ENCODE results near the gene CKMT2. TPM values are rescaled to one million over a fixed set of nuclear protein-coding genes. Genes with fewer than 3 reads are reported as not detected.

The CKMT2 gene
- total and polyA plus RNA-seq, 2 donors (not counting 3 experiments of a cell fraction or from before 2014, with no cell fraction given), result not detected

- TF ChIP-seq MAX (IDR thresholded peaks at IDR 0.05; ENCODE audit: insufficient read depth, insufficient read length) (no peak), POLR2AphosphoS5 (IDR thresholded peaks at IDR 0.05; ENCODE audit: insufficient read depth, low read depth, low read length) (no peak), FOS (IDR thresholded peaks at IDR 0.05; ENCODE audit: borderline replicate concordance, insufficient read depth, low read length) (no peak), JUN (IDR thresholded peaks at IDR 0.05; ENCODE audit: borderline replicate concordance, insufficient read depth, insufficient read length, low read depth) (no peak), POLR2A (IDR thresholded peaks at IDR 0.05; ENCODE audit: low read depth, low read length) (no peak), EZH2 (IDR thresholded peaks at IDR 0.05; ENCODE audit: borderline replicate concordance, low read depth, low read length, severe bottlenecking) (no peak), MYC (IDR thresholded peaks at IDR 0.05; ENCODE audit: low read depth, low read length) (no peak)
- FAIRE-seq (no peak), DNase-seq (ENCODE audit: low read depth, low spot score) (no peak)
- POLR2A ChIA-PET, result no interaction called here
- intact Hi-C loops (cut with micrococcal nuclease) (no loop called here), dilution Hi-C loops (cut with MboI; ENCODE audit: extremely low pct_ligation_motif_present, low sequenced_read_pairs) (no loop called here)
- Histone ChIP-seq H4K20me1 (replicated peaks; ENCODE audit: control insufficient read depth, extremely low read depth, insufficient read depth, low read length) (no peaks in the 10 kb centered on the region), H3K79me2 (ENCODE audit: control insufficient read depth, insufficient read depth, low read length) (no peaks in the 10 kb centered on the region), H3K9me3 (replicated peaks; ENCODE audit: control insufficient read depth, insufficient read depth, low read length) (no peaks in the 10 kb centered on the region), H3K4me3 (replicated peaks in 1 of 3; ENCODE audit: insufficient read depth in 1 of 3, low read depth in 1 of 3, low read length in 3 of 3) (no peak overlapping the region), H3K9ac (replicated peaks; ENCODE audit: extremely low read depth, insufficient read depth, low read length) (no peak overlapping the region), H3K4me1 (ENCODE audit: control insufficient read depth, extremely low read depth, insufficient read depth, low read length) (no peaks in the 10 kb centered on the region), H3K36me3 (ENCODE audit: control insufficient read depth in 2 of 2, extremely low read depth in 1 of 2, insufficient read depth in 2 of 2, low read length in 2 of 2) (no peaks in the 10 kb centered on the region), H3K9me1 (replicated peaks; ENCODE audit: control insufficient read depth, extremely low read depth, insufficient read depth, low read length) (no peaks in the 10 kb centered on the region), H3K27ac (ENCODE audit: insufficient read depth, low read depth, low read length) (no peak overlapping the region), H3K27me3 (ENCODE audit: control insufficient read depth in 2 of 2, insufficient read depth in 2 of 2, low read length in 2 of 2) (no peaks in the 10 kb centered on the region), H3K4me2 (ENCODE audit: insufficient read depth, low read length) (no peak overlapping the region), H2AFZ (ENCODE audit: low read depth, low read length) (no peak overlapping the region)
- CTCF ChIA-PET, result no interaction called here
- BruUV-seq (replicated peaks), result no TSS peak
Measured at GRCh38 chr5:81183811-81184748, 49.0 kb upstream of the CKMT2 start.

- no peak for DNase-seq (ENCODE audit: low read depth, low spot score)
- no peaks in the 10 kb centered on the region for H3K4me1 ChIP-seq (ENCODE audit: control insufficient read depth, extremely low read depth, insufficient read depth, low read length)
- TF ChIP-seq FOS (IDR thresholded peaks at IDR 0.05; ENCODE audit: borderline replicate concordance, insufficient read depth, low read length) (no peak), MAX (IDR thresholded peaks at IDR 0.05; ENCODE audit: insufficient read depth, insufficient read length) (no peak), POLR2AphosphoS5 (IDR thresholded peaks at IDR 0.05; ENCODE audit: insufficient read depth, low read depth, low read length) (no peak), MYC (IDR thresholded peaks at IDR 0.05; ENCODE audit: low read depth, low read length) (no peak), CTCF (IDR thresholded peaks at IDR 0.05; ENCODE audit: extremely low read depth in 1 of 2, insufficient read depth in 1 of 2, low read depth in 1 of 2, low read length in 2 of 2) (no peak), POLR2A (IDR thresholded peaks at IDR 0.05; ENCODE audit: low read depth, low read length) (no peak), EZH2 (IDR thresholded peaks at IDR 0.05; ENCODE audit: borderline replicate concordance, low read depth, low read length, severe bottlenecking) (no peak), GATA2 (IDR thresholded peaks at IDR 0.05; ENCODE audit: insufficient read depth, insufficient read length, low read depth, low read length) (no peak), JUN (IDR thresholded peaks at IDR 0.05; ENCODE audit: borderline replicate concordance, insufficient read depth, insufficient read length, low read depth) (no peak)
- H3K4me3 ChIP-seq (replicated peaks in 1 of 3; ENCODE audit: insufficient read depth in 1 of 3, low read depth in 1 of 3, low read length in 3 of 3), result no peak overlapping the region
- FAIRE-seq, result no peak
- no peak overlapping the region for H2AFZ ChIP-seq (ENCODE audit: low read depth, low read length)
- H3K9me1 ChIP-seq (replicated peaks; ENCODE audit: control insufficient read depth, extremely low read depth, insufficient read depth, low read length), result no peaks in the 10 kb centered on the region
- H4K20me1 ChIP-seq (replicated peaks; ENCODE audit: control insufficient read depth, extremely low read depth, insufficient read depth, low read length), result no peaks in the 10 kb centered on the region
- H3K27me3 ChIP-seq (ENCODE audit: control insufficient read depth in 2 of 2, insufficient read depth in 2 of 2, low read length in 2 of 2), result no peaks in the 10 kb centered on the region
- ChIA-PET POLR2A (no interaction called here), CTCF (no interaction called here)
- H3K9ac ChIP-seq (replicated peaks; ENCODE audit: extremely low read depth, insufficient read depth, low read length), result no peak overlapping the region
- no peaks in the 10 kb centered on the region for H3K79me2 ChIP-seq (ENCODE audit: control insufficient read depth, insufficient read depth, low read length)
- dilution Hi-C loops (cut with MboI; ENCODE audit: extremely low pct_ligation_motif_present, low sequenced_read_pairs) (no loop called here), intact Hi-C loops (cut with micrococcal nuclease) (no loop called here)
- no peak overlapping the region for H3K4me2 ChIP-seq (ENCODE audit: insufficient read depth, low read length)
- H3K27ac ChIP-seq (ENCODE audit: insufficient read depth, low read depth, low read length), result no peak overlapping the region
- H3K36me3 ChIP-seq (ENCODE audit: control insufficient read depth in 2 of 2, extremely low read depth in 1 of 2, insufficient read depth in 2 of 2, low read length in 2 of 2), result no peaks in the 10 kb centered on the region
- no peaks in the 10 kb centered on the region for H3K9me3 ChIP-seq (replicated peaks; ENCODE audit: control insufficient read depth, insufficient read depth, low read length)
- no TSS peak for BruUV-seq (replicated peaks)
Measured at GRCh38 chr5:81184749-81185110, 48.4 kb upstream of the CKMT2 start.
